Stimulated activated naive CD8-positive, alpha-beta T cell treated with anti-CD3 and anti-CD28 coated beads, Interleukin-15, Interleukin-2, amounts not matched to agents 100 U/mL and 50 U/mL, for 24 hours (primary cell): ENCODE data around the gene EHD1.
"Not testable (repeated sequence)": the region's sequence is repeated elsewhere in the genome, so short reads cannot be mapped to it uniquely, and the experiment has no call there.

Experiments
- ATAC-seq: fragments of 150-1000 bp; cut with Tn5 transposase; one replicate; pipeline ENCODE4 v1.10.0; 2021
- DNase-seq: peaks from one replicate; pipeline ENCODE4 v3.0.0; 2021

EHD1 gene

DNA sequence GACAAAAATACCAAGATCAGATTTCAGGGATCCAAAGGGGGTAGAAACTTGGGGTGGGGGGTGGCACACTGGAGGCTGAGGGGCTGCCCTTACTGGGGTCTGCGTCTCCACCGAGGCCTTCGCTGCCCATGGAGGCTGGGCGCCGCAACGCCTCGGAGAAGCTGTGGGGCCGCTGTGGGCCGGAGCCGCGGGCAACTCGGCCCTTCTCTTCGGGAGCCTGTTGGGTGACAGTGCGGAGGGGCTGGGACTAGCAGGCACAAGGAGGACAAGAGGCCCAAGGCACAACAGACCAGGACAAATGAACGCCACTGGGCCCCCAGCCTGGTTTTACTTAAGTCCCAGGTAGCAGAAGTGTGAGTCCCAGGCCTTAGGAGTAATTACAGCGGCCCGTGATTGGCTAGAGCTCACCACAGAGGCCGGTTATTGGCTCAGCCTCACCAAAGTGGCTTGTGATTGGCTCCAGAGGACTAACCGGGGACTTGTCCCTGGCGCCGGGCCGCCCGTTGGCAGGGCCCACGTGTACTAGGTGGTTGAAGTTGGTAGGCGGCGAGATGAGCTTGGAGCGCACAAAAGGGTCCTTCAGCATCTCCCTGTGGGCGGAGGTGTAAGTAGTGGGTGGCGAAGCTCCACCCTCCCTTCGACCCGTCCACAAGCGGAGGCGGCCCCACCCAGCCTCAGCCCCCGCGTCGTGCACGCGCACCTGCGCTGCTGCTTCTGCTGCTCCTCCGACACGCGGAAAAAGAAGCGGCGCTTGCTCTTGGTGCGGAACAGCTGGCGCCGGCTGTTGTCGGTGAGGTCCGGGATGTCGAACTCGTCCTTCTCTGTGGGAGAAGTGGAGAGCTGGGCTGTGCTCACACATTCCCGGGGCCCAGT is 51.6 kb downstream of the EHD1 start:
- no peak for ATAC-seq

DNA sequence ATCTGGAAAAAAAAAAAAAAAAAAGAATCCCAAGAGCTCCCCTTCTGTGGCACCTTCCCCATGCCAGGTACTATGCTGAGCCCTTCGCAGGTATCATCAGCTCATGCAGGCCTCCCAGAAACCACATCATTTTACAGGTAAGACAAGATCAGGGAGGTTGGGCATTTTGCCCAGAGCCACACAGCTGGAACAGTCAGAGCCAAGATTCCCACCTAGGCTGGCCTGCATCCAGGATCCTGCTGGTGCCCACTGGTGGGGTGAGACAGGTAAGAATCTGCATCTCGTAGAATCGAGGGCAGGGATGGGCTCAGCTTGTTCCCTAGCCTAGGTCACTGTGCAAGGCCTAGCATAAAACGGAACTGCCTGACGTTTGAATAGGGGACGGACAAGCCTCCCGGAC is 52.4 kb downstream of the EHD1 start:
- no peak for ATAC-seq
- DNase-seq: no peak

More for the DNA sequence above, 51.6 kb downstream of the EHD1 start:
- DNase-seq: no peak

DNA sequence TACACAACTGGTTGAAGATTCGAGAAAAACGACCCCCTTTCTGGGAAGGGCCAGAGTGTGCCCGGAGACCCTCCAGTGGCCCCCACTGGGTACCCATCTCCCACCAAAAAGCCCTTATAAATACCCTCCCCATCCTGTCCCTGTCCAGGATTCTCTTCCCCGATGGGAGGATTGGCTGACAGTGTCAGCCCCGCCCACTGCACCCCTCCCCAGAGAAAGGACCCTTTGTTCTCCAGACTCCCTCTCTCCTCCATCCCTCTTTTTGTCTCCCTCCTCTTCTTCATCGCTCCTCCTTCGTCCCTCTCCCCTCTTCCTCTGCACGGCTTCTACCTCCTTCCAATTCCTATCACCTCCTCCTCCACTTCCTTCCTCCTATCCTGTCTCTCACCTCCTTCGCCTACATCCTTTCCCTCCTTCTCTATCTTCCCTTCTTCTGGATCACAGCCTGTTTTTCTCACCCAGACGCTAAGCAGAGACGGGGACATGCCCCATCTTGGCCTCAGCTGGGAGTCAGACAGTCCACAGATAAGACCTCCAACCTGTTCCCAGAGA is 54.8 kb downstream of the EHD1 start:
- no peak for ATAC-seq
- DNase-seq: no peak

DNA sequence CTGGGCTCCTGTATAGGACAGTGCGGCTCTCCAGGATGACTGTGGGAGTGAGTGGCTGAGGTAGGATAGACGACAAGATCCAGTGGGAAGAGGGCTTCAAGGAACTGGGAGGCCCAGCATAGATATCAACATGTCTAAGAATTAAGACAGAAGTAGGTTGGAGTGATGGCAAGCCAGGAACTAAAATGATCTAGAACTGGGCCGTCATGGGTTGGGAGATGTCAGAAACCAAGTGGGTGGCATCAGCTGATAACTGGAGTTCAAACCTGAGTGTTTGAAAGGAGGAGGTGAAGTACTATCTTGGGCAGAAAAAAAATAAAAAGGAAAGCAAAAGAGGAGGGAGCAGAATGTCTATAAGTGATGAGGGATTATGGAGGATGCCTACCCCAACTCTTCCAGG is 60.9 kb downstream of the EHD1 start:
- no peak for DNase-seq
- no peak for ATAC-seq

DNA sequence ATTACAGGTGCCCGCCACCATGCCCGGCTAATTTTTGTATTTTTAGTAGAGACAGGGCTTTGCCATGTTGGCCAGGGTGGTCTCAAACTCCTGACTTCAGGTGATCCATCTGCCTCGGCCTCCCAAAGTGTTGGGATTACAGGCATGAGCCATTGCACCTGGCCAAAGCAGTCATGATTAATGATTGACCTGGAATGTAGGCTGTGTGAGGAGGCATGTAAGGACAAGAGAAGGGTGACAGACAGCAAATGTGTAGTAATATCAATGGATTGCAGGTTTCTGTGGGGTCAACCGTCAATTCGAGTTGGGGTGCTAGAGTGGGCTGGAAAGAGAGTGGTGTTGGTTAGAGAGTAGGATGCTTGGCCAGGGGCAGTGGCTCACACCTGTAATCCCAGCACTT is 63.0 kb downstream of the EHD1 start:
- not testable (repeated sequence) for DNase-seq, ATAC-seq

DNA sequence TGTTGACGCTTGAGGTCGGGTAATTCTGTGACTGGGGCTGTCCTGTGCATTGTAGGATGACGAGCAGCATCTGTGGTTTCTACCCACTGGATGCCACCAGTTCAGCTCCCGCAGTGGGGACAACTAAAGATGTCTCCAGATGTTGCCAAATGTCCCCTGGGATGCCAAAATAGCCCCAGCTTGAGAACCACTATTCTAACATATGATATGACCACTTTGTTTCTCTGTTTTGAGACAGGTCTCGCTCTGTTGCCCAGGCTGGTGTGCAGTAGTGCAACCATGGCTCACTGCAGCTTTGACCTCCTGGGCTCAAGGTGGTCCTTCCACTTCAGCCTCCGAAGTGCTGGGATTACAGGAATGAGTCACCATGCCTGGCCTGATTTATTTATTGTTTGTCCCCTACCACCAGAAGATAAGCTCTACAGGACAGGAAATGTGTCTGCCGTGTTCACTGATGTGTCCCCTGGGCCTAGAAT is 63.7 kb downstream of the EHD1 start:
- no peak for ATAC-seq
- no peak for DNase-seq

DNA sequence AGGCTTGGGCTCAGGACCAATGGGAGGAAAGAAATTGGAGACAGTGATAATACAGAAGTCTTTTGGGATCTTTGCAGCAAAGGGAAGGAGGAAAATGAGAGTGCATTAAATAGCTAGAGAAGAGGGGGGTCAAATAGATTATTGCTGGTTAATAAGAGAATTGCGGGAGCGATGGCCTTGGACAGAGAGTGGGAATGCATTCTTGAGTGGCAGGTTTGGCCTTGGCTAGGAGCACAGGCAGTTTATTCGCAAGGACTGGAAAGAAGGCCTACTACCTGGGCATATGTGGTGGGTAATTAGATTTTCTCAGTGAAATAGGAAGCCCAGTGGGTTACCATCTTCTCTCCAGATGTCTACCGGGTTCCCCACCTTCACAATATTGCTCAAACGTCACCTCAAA is 64.6 kb downstream of the EHD1 start:
- no peak for ATAC-seq
- no peak for DNase-seq

DNA sequence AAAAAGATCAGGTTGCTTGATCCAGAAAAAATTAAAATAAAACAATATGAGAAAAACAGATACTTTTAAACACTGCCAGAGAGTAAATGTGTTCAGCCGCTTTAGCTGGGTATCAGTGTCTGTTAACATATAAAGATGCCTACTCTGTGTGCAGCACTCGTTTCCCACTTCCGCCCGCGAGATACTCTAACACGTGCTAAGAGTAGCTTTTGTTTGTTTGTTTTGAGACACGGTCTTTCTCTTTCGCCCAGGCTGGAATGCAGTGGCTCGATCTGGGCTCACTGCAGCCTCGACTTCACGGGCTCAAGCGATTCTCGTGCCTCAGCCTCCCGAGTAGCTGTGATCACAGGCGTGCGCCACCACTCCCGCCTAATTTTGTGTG is 67.5 kb downstream of the EHD1 start:
- DNase-seq: no peak

DNA sequence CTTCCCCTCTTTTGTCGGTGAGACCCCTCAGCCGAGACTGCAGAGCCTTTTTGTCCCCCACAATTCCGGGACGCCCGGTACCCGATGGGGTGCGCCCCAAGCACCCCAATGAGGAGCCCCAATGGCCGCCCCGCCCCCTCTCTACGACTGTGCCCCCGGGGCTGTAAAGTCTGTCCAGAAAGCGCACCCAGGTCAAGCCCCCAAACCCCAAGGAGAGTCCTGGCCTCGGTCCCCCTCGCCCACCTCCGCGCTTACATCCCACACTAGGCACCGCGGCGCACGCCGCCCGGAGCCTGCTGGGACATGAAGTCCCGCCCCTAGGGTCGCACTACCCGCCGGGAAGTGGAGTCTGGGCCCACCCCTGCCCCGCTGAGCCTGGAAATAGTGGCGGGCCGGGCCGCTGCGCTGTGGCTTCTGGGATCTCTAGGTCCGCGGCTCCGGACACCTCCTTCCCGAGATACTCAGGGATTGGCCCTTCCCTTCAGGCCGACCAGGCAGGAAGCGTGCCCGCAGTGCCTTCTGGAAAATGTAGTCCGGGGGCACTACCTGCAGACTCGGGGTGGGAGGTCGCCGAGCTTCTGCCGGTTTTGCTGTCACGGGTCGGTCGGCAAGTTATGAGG is 68.0 kb downstream of the EHD1 start, which contains the start of gene MEN1:
Gene MEN1, minus strand, starts transcription at position 281 of the 620 bp plus-strand sequence. CDS start 442 bp downstream, outside the sequence.
- DNase-seq (peak; percentile 87), ATAC-seq (peak; percentile 96)

More for the DNA sequence above, 67.5 kb downstream of the EHD1 start:
- peak; percentile 7 for ATAC-seq

DNA sequence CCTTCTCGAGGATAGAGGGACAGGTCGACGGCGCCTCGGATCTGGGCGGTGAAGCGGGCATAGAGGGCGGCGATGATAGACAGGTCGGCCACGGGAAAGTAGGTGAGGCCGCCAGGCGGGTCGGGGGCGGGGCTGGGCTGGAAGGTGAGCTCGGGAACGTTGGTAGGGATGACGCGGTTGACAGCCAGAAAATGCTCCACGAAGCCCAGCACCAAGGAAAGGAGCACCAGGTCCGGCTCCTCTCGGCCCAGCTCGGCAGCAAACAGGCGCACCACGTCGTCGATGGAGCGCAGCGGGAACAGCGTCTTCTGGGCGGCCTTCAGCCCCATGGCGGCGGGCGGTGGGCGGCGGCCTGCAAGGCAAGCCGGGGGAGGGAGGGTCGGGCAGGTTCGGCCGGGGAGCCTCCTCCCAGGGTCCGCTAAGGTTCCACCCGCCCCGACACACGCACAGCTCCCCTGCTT is 68.6 kb downstream of the EHD1 start:
- DNase-seq (peak; percentile 37), ATAC-seq (no peak)

DNA sequence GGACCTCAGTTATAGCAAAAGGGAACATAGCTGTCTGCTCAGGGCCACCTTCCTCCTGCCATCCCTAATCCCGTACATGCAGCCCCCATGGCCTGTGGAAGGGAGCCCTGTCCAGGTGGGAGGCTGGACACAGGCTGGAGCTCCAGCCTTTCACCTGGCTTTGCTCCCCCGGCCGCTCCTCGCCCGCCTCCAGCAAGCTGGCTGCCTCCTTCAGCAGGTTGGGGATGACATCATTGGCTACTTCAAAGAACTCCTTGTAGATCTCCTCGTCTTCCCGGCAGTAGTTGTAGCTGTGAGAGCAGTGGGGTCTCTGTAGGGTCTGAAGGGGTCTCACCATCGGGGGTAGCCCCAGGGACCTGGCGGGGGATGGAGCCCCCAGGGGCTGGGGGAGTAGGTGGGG is 72.9 kb downstream of the EHD1 start:
- ATAC-seq: no peak
- no peak for DNase-seq

DNA sequence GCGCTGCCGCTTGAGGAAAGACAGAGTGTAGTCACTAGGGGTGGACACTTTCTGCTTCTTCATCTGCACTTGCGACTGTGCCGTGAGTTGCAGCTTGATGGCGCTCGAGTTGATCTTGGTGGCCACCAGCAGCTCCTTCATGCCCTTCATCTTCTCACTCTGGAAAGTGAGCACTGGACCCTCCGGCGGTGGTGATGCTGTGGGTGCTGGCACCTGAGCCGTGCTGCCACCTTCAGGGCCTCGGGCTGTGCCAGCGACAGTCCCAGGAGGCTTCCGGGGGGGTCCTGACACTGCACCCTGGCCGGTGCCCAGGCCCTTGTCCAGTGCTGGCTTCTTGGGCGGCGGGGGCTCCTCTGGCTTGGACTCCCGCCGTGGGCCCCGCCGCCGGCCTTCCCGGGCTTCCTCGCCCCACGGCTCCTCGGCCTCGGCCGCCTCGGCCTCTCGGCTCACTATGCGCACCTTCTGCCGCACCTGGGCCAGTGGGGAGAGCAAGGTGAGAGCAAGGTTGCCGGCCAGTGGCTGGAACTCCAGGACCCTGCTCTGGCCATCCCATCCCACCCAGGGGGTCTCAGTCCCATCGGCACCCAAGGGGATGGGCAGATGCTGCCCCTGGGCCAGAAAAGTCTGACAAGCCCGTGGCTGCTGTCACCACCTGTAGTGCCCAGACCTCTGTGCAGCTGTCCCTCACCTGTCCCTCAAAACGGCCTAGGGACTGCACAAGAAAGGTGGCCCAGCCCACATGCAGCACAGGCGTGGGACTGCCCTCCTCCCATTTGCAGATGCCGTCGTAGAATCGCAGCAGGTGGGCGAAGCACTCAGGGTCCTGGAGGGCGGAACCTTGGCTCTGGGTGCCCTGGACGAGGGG is 73.8 kb downstream of the EHD1 start:
- ATAC-seq (no peak), DNase-seq (no peak)

DNA sequence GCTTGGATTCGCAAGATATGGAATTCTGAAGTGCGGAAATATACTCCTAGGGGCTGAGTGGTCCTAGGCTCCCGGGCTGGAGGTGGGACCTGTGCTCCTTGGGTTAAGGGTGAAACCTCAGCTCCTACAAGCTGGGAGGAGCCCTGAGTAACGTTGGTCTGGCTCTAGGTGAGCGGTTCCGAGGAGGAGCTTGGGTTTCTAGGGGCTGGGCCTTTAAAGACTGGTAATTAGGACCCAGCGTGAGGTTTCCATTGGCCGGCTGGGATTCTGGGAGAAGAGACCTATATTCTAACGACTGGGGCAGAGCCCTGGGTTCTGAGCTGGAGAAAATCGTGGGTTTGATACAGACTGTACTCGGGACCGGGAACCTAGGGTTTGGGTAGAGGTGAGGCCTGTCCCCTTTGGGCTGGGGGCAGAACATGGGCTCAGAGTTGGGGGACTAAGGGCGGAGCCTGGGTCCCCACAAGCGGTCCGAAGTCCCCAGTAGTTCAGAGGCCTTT is 74.5 kb downstream of the EHD1 start:
- no peak for DNase-seq
- ATAC-seq: no peak

DNA sequence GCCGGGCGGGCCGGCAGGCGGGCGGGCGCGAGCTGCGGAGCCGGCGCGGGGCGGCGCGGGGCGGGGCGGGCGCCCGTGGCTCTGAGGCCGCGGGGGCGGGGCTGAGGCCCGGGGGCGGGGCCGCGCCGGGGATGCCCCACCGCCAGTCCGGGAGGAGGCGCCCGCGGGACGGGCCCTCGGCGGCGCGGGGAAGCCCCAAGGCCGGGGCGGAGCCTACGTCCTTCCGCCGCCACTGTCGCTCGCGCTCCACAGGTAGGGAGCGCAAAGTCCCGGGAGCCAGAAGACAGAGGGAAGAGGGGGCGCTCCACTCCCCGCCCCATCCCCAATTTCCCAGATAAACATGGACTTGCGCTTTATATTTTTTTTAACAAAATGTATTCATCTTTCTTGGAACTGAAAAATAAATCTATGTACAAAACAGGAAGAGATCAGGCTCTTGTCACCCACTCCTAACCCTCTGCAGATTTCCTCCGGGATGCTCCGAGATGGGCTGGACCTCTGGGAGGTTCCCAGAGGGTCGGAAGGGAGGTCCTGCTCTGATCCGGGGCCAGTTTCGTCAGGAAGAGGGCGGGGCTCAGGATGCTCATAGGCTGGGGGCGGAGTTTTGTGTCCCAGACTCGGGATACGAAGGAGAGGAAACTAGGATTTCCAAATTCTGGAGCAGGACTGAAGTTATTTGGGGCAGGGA is 75.1 kb downstream of the EHD1 start, which contains the start of gene MAP4K2:
Gene MAP4K2, minus strand, starts transcription at position 57 of the 688 bp plus-strand sequence. CDS start 65 bp downstream, outside the sequence.
- DNase-seq: peak; percentile 91
- ATAC-seq: peak; percentile 83

DNA sequence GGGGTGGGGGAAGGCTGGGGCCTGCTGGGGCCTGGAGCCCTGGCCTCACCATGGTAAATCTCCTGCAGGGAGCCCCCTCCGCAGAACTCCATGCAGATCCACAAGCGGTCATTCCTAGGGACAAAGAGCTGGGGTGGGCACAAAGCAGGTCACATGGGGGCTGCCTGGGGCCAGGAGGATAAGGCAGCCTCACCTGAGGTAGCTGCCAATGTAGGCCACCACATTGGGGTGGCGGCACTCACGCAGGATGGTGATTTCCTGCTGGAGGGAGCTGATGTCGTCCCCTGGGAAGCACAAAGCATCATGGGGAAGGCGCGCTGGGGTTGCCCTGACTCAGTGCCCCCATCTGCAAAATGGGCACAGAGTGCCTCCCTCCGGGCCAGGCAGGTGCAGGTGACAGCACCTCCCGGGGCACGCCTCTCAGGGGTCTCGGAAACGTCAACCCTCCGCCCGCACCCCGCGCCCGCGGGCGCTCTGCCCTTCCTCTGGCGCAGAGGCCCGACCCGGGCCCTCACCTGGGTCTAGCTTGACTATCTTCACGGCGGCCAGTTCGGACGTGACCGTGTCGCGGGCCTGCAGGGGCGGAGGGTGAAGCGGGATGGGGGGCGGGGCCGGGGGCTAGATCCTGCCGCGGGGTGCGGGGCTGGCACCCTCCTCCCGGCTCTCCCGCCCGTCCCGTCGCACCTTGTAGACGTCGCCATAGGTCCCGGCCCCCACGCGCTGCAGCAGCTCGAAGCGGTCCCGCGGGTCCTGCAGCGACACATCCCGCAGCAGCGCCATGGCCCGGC is 75.9 kb downstream of the EHD1 start:
- peak; percentile 36 for ATAC-seq
- DNase-seq: peak; percentile 60
